Measurements from ENCODE around the gene TAS1R3.

The TAS1R3 gene

GRCh38 chr1:1331068-1331965 is at the start of gene TAS1R3:
Gene TAS1R3, plus strand, starts transcription at chr1:1331280. Its CDS starts 66 bp downstream, at chr1:1331346.
- no peak for TF ChIP-seq CTCF (conservative IDR thresholded peaks at IDR 0.05; ENCODE audit: control insufficient read depth, insufficient read depth, low read depth, low read length)
- DNase-seq (ENCODE audit: low read depth) = no peak
- no peak within 1 kb of the TSS for H3K4me3 ChIP-seq (ENCODE audit: control insufficient read depth, low read depth, low read length)

DNA sequence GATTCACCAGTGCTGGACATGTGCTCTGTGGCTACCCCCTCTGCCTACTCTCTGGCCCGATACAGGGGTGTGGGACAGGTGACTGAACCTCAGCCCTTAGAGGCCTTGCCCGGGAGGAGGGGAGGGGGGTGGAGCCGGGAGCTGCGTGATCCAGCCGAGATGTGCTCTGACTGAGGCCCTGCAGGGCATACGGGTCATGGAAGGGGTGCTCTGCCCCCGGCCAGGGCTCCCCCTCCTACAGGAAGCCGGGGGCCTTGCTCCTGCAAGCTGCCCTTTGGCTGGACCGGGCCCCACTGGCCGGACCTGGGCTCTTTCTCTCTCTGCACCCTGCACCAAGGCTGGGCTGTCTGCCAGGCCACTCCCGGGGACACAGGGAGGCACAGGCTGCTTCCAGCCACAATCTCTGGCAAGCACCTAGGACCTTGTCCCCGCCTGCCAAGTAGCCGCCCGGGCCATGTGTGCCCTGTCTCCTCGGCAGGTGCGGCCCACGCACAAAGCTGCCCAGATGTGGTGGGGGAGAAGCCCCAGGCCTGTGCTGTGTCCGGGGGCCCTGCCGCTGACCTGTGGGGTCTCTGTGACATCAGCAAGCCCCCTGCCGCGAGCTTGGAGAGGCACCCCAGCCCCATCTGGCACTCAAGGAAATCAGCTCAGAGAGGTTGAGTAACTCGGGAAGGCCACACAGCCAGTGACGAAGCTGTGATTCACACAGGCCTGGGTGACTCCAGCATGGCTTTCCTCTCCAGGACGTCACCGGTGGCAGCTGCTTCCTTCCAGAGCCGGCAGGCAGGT is 49.4 kb upstream of the TAS1R3 start:
- TF ChIP-seq CTCF (conservative IDR thresholded peaks at IDR 0.05; ENCODE audit: control insufficient read depth, insufficient read depth, low read depth, low read length) = no peak
- H3K4me3 ChIP-seq (ENCODE audit: control insufficient read depth, low read depth, low read length) = no peak overlapping the region
- peak; percentile 76 for DNase-seq (ENCODE audit: low read depth)

GRCh38 chr1:1282998-1283397 is 48.1 kb upstream of the TAS1R3 start:
- H3K4me3 ChIP-seq (ENCODE audit: control insufficient read depth, low read depth, low read length) = no peak overlapping the region
- TF ChIP-seq CTCF (conservative IDR thresholded peaks at IDR 0.05; ENCODE audit: control insufficient read depth, insufficient read depth, low read depth, low read length) = no peak
- peak; percentile 80 for DNase-seq (ENCODE audit: low read depth)

DNA sequence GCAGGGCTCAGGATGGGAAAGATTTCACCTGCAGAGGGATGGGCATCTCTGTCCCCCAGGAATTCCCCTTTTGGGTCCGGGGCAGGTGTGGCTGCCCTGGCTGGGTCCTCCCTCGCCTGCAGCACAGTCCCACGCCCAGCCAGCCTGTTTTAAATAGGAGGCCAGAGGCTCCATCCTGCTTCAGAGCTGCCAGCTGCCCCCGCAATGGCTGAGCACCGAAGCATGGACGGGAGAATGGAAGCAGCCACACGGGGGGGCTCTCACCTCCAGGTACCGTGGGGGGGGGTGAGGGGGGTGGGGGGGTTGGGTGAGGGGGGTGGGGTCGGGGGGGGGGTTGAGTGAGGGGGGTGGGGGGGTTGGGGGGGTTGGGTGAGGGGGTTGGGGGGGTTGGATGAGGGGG is 47.3 kb upstream of the TAS1R3 start:
- no peak overlapping the region for H3K4me3 ChIP-seq (ENCODE audit: control insufficient read depth, low read depth, low read length)
- no peak for TF ChIP-seq CTCF (conservative IDR thresholded peaks at IDR 0.05; ENCODE audit: control insufficient read depth, insufficient read depth, low read depth, low read length)
- no peak for DNase-seq (ENCODE audit: low read depth)

- no peak overlapping the region for H3K4me3 ChIP-seq (ENCODE audit: control insufficient read depth, low read depth, low read length)
- no peak for TF ChIP-seq CTCF (conservative IDR thresholded peaks at IDR 0.05; ENCODE audit: control insufficient read depth, insufficient read depth, low read depth, low read length)
- no peak for DNase-seq (ENCODE audit: low read depth)
Observed at GRCh38 chr1:1284221-1285101, 46.6 kb upstream of the TAS1R3 start.

DNA sequence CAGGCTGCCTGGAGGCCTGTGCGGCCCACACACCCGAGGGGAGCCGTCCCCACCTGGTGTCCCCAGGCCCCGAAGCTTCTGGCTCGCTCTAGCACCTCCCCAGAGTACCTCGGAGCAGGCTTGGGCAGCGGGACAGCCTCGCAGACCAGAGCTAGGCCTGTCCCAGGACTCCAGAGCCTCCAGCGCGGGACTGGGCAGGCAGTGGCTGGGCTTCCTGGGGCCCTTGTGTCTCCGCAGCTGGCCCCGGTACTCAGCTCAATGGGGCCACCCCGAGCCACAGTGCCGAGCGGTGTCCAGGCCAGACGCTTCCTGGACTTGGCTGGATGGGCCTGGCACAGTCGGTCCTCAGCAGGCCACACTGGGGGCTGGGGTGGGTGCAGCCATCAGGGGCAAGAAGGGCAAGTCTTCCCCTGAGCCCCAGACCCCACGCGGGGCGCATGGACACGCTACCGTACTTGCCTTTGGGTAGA is 45.9 kb upstream of the TAS1R3 start:
- no peak overlapping the region for H3K4me3 ChIP-seq (ENCODE audit: control insufficient read depth, low read depth, low read length)
- DNase-seq (ENCODE audit: low read depth) = no peak
- TF ChIP-seq CTCF (conservative IDR thresholded peaks at IDR 0.05; ENCODE audit: control insufficient read depth, insufficient read depth, low read depth, low read length) = no peak
